ENCODE measurements around the gene RASSF3. TPM values are rescaled to one million over a fixed set of nuclear protein-coding genes. Genes with fewer than 3 reads are reported as not detected.

Gene RASSF3
- total and polyA plus RNA-seq, 4 donors = 26.7 to 60.9 (median 33.5) TPM

- WGBS, 2 donors = 61 to 75% methylated on average over 6 of the region's 6 CpGs
These were observed 14.2 kb upstream of the RASSF3 start for GRCh38 chr12:64595863-64596793.

DNA sequence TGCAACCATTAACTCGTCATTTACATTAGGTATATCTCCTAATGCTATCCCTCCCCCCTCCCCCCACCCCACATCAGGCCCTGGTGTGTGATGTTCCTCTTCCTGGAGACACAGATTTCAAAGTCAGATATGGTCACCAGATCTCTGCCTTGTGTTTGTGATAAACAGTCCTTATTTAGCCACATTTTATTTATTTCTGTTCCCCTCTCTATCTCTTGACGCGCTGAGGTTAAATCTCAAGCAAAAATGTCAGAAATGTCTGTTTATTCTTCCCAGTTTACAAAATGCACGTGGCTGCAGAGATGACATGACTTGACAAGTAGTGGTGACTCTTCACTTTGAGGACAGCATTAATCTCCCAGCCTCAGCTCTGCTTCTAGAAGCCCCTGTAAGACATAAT lies 11.5 kb upstream of the RASSF3 start:
- TF ChIP-seq, protein P1, sequence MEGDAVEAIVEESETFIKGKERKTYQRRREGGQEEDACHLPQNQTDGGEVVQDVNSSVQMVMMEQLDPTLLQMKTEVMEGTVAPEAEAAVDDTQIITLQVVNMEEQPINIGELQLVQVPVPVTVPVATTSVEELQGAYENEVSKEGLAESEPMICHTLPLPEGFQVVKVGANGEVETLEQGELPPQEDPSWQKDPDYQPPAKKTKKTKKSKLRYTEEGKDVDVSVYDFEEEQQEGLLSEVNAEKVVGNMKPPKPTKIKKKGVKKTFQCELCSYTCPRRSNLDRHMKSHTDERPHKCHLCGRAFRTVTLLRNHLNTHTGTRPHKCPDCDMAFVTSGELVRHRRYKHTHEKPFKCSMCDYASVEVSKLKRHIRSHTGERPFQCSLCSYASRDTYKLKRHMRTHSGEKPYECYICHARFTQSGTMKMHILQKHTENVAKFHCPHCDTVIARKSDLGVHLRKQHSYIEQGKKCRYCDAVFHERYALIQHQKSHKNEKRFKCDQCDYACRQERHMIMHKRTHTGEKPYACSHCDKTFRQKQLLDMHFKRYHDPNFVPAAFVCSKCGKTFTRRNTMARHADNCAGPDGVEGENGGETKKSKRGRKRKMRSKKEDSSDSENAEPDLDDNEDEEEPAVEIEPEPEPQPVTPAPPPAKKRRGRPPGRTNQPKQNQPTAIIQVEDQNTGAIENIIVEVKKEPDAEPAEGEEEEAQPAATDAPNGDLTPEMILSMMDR (IDR thresholded peaks at IDR 0.05; ENCODE audit: control extremely low read depth, extremely low read depth) = no peak
- Histone ChIP-seq H3K27me3 (ENCODE audit: control insufficient read depth in 3 of 3, insufficient read depth in 3 of 3, low read length in 2 of 3) (no peaks in the 10 kb centered on the region), H3K36me3 (ENCODE audit: control insufficient read depth in 4 of 4, insufficient read depth in 4 of 4, low read length in 4 of 4) (no peaks in the 10 kb centered on the region), H3K9me3 (ENCODE audit: control insufficient read depth in 4 of 4, insufficient read depth in 3 of 4, low read length in 3 of 4) (peaks cover 0 to 2% (median 0%) of the 10 kb centered on the region in 4 donors), H3K4me3 (no peak overlapping the region), H3K27ac (ENCODE audit: low read depth in 1 of 2, low read length in 1 of 2) (no peak overlapping the region), H3K9ac (ENCODE audit: insufficient read depth in 1 of 2, low read length in 2 of 2) (no peak overlapping the region), H3K4me1 (ENCODE audit: control insufficient read depth in 5 of 5, insufficient read depth in 5 of 5, low read length in 5 of 5) (peaks cover 0 to 1% (median 0%) of the 10 kb centered on the region in 5 donors)
- no peak for ATAC-seq (ENCODE audit: insufficient read depth, low FRiP score)
- WGBS, 2 donors = 32 to 47% methylated on average over 4 of the region's 4 CpGs
- no peak for DNase-seq

More at GRCh38 chr12:64595863-64596793, 14.2 kb upstream of the RASSF3 start:
- Histone ChIP-seq H3K4me1 (ENCODE audit: control insufficient read depth in 5 of 5, insufficient read depth in 5 of 5, low read length in 5 of 5) (peaks cover 0 to 1% (median 0%) of the 10 kb centered on the region in 5 donors), H3K4me3 (no peak overlapping the region), H3K36me3 (ENCODE audit: control insufficient read depth in 4 of 4, insufficient read depth in 4 of 4, low read length in 4 of 4) (no peaks in the 10 kb centered on the region), H3K9ac (ENCODE audit: insufficient read depth in 1 of 2, low read length in 2 of 2) (no peak overlapping the region), H3K27ac (ENCODE audit: low read depth in 1 of 2, low read length in 1 of 2) (no peak overlapping the region), H3K27me3 (ENCODE audit: control insufficient read depth in 3 of 3, insufficient read depth in 3 of 3, low read length in 2 of 3) (no peaks in the 10 kb centered on the region), H3K9me3 (ENCODE audit: control insufficient read depth in 4 of 4, insufficient read depth in 3 of 4, low read length in 3 of 4) (peaks cover 0 to 2% (median 0%) of the 10 kb centered on the region in 4 donors)
- ATAC-seq (ENCODE audit: insufficient read depth, low FRiP score) = peak; percentile 53
- TF ChIP-seq, protein P1 (IDR thresholded peaks at IDR 0.05; ENCODE audit: control extremely low read depth, extremely low read depth) = no peak
- no peak for DNase-seq

GRCh38 chr12:64600164-64600561 lies 10.1 kb upstream of the RASSF3 start:
- no peak for DNase-seq
- TF ChIP-seq, protein P1 (IDR thresholded peaks at IDR 0.05; ENCODE audit: control extremely low read depth, extremely low read depth) = no peak
- Histone ChIP-seq H3K9me3 (ENCODE audit: control insufficient read depth in 4 of 4, insufficient read depth in 3 of 4, low read length in 3 of 4) (peaks cover 0 to 2% (median 0%) of the 10 kb centered on the region in 4 donors), H3K27ac (ENCODE audit: low read depth in 1 of 2, low read length in 1 of 2) (no peak overlapping the region), H3K4me1 (ENCODE audit: control insufficient read depth in 5 of 5, insufficient read depth in 5 of 5, low read length in 5 of 5) (peaks cover 0 to 1% (median 0%) of the 10 kb centered on the region in 5 donors), H3K36me3 (ENCODE audit: control insufficient read depth in 4 of 4, insufficient read depth in 4 of 4, low read length in 4 of 4) (no peaks in the 10 kb centered on the region), H3K27me3 (ENCODE audit: control insufficient read depth in 3 of 3, insufficient read depth in 3 of 3, low read length in 2 of 3) (no peaks in the 10 kb centered on the region), H3K9ac (ENCODE audit: insufficient read depth in 1 of 2, low read length in 2 of 2) (no peak overlapping the region), H3K4me3 (no peak overlapping the region)
- ATAC-seq (ENCODE audit: insufficient read depth, low FRiP score) = no peak
- WGBS, 2 donors = 68 to 87% methylated on average over 2 of the region's 2 CpGs

All from lung (tissue), 12 donors.